DMS53 (cell line): ENCODE measurements around the gene FBXW4.
A peak's percentile ranks its signal among the peaks of the same experiment; 100 is the strongest.

ENCODE experiments used
- DNase-seq: peaks from one replicate; lab custom pipeline; 2025; lab: John Stamatoyannopoulos, UW

The FBXW4 gene

DNA sequence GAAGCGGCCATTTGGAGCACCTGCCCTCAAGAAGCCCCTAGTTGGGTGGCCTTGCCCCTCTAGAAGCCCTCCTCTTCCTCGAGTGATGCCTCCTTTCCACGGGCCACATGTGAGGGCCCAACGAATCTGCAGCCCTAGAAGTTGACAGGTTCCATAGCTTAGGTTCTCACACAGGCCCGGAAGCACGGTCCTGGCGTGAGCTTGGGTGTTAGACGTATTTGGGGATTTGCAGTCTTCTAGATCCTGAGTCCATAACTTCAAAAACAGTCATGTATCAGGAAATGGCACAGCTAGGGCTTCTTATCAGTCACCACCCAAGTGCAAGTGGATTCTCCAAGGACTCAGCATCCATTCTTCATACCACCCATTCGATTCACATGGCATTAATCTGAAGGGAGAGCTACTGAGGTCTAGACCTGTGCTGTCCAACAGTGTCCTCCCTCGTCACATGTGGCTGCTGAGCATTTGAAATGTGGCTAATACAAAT, 477 bp upstream of the FBXW4 start:
- peak; percentile 41 for DNase-seq

DNA sequence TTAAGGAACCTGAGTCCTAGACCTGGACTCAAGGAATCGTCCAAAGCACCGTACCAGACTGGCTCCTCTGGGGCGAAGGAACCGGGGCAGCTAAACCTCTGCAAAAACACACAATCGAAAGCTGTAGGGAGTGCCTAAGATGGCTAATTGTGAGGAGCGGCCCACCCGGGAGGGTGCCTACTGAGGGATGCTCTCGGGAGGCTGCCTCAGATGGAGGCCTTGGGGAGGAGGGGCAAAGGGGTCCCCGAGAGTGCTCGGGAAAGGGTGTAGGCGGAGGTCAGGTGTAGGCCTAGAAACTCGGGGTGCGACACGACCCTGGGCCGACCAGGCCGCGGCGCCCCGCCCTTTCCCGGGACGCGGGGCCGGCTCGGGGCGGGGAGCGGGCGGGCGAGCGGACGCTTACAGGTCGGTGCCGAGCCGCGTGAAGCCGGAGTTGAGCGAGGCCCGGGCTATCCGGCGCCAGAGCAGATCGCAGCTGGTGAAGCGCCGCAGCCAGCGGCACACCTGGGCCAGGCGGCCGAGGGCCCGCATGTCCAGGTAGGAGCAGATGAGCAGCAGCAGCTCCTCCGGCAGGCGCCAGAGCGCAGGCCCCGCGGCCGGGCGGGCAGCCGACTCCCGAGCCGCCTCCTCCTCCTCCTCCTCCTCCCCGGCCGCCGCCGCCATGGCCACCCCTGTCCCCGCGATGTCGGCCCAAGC, 844 bp downstream of the FBXW4 start:
- peak; percentile 82 for DNase-seq

DNA sequence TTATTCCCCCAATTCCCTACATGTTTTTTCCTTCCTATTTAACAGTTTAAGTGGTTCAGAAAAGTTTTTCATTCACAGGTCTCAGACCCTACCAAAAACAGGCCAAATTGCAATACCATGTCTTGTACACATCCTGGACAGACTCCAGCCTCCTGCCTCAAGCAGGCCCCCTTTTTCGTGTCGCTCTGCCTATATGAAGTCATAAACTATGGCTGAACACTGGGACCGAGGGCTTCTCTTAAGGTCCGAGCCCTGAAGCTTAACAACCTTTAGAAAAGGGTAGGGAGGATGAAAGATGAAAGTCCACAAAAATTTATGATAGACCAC, 1.4 kb downstream of the FBXW4 start:
- DNase-seq: peak; percentile 72

- DNase-seq: no peak
Measured at GRCh38 chr10:101691081-101691480, 3.9 kb downstream of the FBXW4 start.

- no peak for DNase-seq
Measured at GRCh38 chr10:101690461-101690860, 4.5 kb downstream of the FBXW4 start.

- no peak for DNase-seq
Measured at GRCh38 chr10:101687071-101687658, 7.8 kb downstream of the FBXW4 start.

DNA sequence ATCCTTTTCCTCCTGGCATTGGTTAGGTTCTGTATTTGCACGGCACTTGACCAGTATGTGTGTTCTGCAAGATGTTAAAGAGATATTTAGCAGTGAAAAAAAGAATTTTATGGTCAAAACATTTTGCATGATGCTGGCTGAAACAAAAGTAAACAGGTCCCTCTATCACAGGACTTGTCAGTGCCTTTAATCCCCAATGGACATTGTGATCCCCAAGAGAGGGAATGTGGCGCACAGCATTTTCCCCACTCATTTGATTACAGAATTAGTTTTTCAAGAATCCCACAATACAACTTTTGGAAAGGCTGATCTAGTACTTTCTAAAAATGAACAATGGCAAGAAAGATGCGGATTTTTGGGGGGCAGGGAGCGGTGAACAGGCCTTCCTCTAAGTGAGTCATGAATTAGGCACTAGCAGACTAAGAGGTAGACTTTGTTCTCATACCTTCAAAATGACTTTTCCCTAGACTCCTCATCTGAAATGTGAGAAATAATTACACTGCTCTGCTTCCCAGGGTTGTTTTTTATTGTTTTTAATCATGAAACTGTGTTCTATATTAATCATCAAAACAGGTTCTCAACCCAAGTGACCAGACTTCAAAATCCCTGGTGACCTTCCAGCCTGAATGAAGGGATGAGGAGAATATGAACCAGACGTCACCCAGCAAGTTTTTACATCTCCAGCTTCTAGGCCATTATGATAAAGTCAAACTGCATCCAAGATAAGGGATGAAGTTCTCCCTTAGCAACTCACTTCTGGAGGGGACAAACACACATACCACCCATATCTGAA, 8.6 kb downstream of the FBXW4 start:
- no peak for DNase-seq

DNA sequence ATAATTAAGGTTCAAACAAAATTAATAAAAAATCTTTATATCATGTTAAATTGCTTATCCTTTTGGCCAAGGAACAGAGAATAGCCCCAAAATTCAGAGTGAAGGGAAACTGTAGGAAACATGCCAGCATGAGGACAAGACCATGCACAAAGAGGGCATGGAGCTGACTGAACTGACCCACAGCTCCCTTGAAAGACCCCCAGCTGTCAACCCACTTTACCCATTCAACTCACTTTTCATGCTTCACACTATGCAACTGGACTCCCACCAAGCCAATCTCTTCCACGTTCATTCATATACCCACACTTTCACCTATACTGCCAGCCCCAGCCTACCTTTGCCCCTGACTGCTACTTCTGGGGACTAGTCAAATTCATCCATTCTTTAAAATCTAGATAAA, 10.2 kb downstream of the FBXW4 start:
- no peak for DNase-seq

- DNase-seq: no peak
Measured at GRCh38 chr10:101683276-101683675, 11.7 kb downstream of the FBXW4 start.

DNA sequence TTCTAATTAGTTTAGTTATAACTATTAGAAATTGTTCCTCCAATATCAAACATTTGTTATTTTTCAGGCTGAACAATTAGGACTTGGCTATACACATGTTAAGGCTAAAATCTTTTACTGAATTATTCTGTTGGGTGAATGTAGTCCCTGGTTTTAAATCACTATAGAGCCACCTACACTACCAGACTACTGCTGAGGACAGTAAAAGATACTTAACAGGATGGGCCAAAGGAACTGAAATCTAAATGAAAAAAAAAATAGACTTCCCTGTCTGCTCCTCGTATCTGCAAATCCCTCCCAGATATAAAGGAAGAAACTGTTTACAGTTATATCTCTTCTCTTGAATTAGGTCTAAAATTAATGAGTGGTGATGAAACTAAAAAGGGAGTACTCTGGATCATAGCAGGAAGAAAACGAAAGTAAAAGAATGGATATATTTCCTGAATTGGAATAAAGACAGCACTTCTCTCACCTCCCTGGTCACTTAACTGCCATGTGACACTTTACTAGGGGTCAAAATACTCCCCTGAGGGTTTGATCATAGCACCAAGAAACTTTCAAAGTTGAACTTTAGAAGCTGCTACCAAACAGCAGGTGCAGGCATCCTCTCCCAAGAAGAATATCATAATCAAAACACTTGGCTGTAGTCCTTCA, 12.7 kb downstream of the FBXW4 start:
- peak; percentile 40 for DNase-seq

DNA sequence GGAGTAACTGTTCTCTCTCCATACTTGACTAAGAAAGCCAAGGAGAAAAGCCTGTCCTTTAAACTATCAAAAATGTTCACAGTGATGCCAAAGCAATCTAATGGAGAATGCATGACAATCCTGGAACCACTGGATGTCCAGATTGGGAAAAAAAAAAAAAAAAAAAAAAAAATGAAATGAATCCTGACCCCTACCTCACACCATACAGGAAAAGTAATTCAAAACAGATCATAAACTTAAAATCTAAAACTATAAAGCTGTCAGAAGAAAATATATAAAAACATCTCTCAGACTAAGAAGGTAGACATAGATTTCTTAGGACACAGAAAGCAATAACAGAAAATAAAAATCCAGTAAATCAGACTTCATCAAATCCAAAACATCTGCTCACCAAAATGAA, 18.4 kb downstream of the FBXW4 start:
- peak; percentile 37 for DNase-seq

- peak; percentile 68 for DNase-seq
Measured at GRCh38 chr10:101675115-101675514, 19.9 kb downstream of the FBXW4 start.

GRCh38 chr10:101672536-101672935, 22.4 kb downstream of the FBXW4 start:
- no peak for DNase-seq

- DNase-seq: no peak
Measured at GRCh38 chr10:101671453-101671852, 23.5 kb downstream of the FBXW4 start.

GRCh38 chr10:101670635-101671034, 24.3 kb downstream of the FBXW4 start:
- DNase-seq: no peak

GRCh38 chr10:101669181-101669580, 25.8 kb downstream of the FBXW4 start:
- DNase-seq: no peak

- DNase-seq: no peak
Measured at GRCh38 chr10:101668566-101668965, 26.4 kb downstream of the FBXW4 start.

GRCh38 chr10:101666083-101666482, 28.9 kb downstream of the FBXW4 start:
- no peak for DNase-seq

DNA sequence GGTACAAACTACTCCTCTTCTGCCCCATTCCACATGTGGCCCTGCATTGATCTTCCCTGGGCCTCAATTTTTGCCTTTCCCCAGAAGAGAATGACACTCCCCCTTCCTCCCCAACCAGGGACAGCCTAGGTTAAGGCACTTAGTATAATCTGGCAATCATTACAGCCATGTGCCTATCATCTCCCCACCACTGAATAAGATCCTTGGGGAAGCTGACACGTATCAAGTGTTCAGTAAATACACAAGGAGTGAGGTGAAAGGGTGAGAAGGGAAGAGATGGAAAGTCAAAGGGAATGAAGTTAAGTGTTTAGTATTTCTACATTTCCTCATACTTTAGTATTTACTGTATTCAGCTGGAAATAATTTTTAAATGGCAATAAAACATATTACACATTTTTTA, 31.9 kb downstream of the FBXW4 start:
- no peak for DNase-seq

GRCh38 chr10:101660256-101660655, 34.7 kb downstream of the FBXW4 start:
- no peak for DNase-seq

DNA sequence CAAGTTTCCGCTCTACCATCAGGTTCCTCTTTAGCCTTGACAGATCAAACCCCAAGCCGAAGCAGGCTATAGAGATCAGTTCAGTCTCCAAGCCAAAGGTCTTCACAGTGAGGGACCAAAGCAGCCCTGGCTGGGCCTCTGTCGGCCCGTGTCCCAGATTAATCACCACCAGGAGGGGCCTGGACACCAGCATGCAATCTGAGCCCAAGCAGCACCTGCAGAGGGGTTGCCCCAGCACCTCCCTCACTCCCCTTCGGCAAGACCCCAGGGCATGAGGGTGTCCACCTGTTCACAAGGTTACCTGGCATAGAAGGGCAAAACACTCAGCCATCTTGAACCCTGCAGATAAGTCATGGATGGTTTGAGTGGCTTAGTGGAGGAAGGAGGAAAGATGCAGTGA, 36.0 kb downstream of the FBXW4 start:
- no peak for DNase-seq

- DNase-seq: no peak
Measured at GRCh38 chr10:101656890-101657289, 38.1 kb downstream of the FBXW4 start.

DNA sequence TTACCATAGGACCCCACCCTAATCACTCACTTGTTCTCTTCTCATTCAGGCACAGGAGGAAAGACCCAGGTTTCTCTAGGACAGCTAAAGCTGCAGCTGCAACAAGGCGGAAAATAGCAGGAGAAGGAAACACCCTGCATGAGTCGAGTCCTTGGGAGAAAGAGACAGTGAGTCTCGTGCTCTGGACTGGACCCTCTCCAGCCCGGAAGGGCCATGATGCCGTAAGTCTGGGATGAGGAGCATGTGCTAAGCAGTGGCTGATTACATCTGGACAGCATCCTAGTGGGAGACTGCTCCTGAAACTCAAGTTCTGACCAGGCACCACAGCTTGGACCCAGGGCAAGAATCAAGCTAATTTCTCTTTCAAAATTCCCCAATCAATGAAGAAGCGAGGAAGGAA, 39.4 kb downstream of the FBXW4 start:
- DNase-seq: no peak
